H9 (cell line): ENCODE measurements around the gene POLDIP3. TPM values are rescaled to one million over a fixed set of nuclear protein-coding genes. Genes with fewer than 3 reads are reported as not detected.

Experiments
- DNase-seq: peaks from one replicate; pipeline ENCODE4 v3.0.0-alpha.2; 2017
- H2AFZ ChIP-seq: one replicate; pipeline ENCODE4 v1.6.1; 2013; ENCODE audit warnings: mild to moderate bottlenecking, low read length, control low read depth, moderate library complexity
- H2AK5ac ChIP-seq: 2 replicates; pipeline ENCODE4 v1.6.1; 2013; ENCODE audit warnings: low read length, control low read depth, mixed read lengths; ENCODE audit not compliant: insufficient read length
- H2BK120ac ChIP-seq: one replicate; pipeline ENCODE4 v1.6.1; 2013; ENCODE audit warnings: low read depth, mild to moderate bottlenecking, low read length, control low read depth, inconsistent platforms; ENCODE audit not compliant: poor library complexity, severe bottlenecking
- H2BK12ac ChIP-seq: 2 replicates; pipeline ENCODE4 v1.6.1; 2013; ENCODE audit warnings: low read length, control low read depth, mixed read lengths, low read depth; ENCODE audit not compliant: insufficient read length
- H2BK15ac ChIP-seq: 2 replicates; pipeline ENCODE4 v1.6.1; 2013; ENCODE audit warnings: low read depth, low read length, control low read depth
- H2BK20ac ChIP-seq: one replicate; pipeline ENCODE4 v1.6.1; 2013; ENCODE audit warnings: low read depth, mild to moderate bottlenecking, low read length, control low read depth, inconsistent platforms; ENCODE audit not compliant: poor library complexity, severe bottlenecking
- H2BK5ac ChIP-seq: 2 replicates; pipeline ENCODE4 v1.6.1; 2013; ENCODE audit warnings: low read length, control low read depth, mixed read lengths; ENCODE audit not compliant: insufficient read length
- H3K14ac ChIP-seq: 2 replicates; pipeline ENCODE4 v1.6.1; 2013; ENCODE audit warnings: low read length, control low read depth; ENCODE audit not compliant: insufficient read depth
- H3K18ac ChIP-seq: 2 replicates; pipeline ENCODE4 v1.6.1; 2013; ENCODE audit warnings: low read depth, mild to moderate bottlenecking, mixed read lengths, low read length, control low read depth; ENCODE audit not compliant: insufficient read length
- H3K23ac ChIP-seq: 2 replicates; pipeline ENCODE4 v1.6.1; 2013; ENCODE audit warnings: low read length, control low read depth, mixed read lengths, low read depth; ENCODE audit not compliant: insufficient read length
- H3K23me2 ChIP-seq: 2 replicates; pipeline ENCODE4 v1.6.1; 2013; ENCODE audit warnings: low read depth, mild to moderate bottlenecking, mixed read lengths, low read length, control low read depth; ENCODE audit not compliant: insufficient read length, poor library complexity, severe bottlenecking
- H3K27ac ChIP-seq: 2 replicates; pipeline ENCODE4 v1.5.1; 2013; ENCODE audit warnings: low read length, control low read depth, mixed read lengths, low read depth; ENCODE audit not compliant: insufficient read length
- H3K27me3 ChIP-seq: 2 replicates; pipeline ENCODE4 v1.6.1; 2013; ENCODE audit warnings: low read length, control low read depth, inconsistent platforms; ENCODE audit not compliant: insufficient read depth
- H3K4ac ChIP-seq: 2 replicates; pipeline ENCODE4 v1.6.1; 2013; ENCODE audit warnings: low read depth, mild to moderate bottlenecking, control low read depth, inconsistent platforms, low read length, moderate library complexity
- H3K4me1 ChIP-seq: 2 replicates; pipeline ENCODE4 v1.6.1; 2013; ENCODE audit warnings: low read length, control low read depth, inconsistent platforms; ENCODE audit not compliant: insufficient read depth
- H3K4me2 ChIP-seq: 2 replicates; pipeline ENCODE4 v1.6.1; 2013; ENCODE audit warnings: low read length, control low read depth, mixed read lengths; ENCODE audit not compliant: insufficient read length, insufficient read depth
- H3K56ac ChIP-seq: 2 replicates; pipeline ENCODE4 v1.6.1; 2013; ENCODE audit warnings: low read depth, mild to moderate bottlenecking, mixed read lengths, low read length, control low read depth; ENCODE audit not compliant: insufficient read length
- H3K79me1 ChIP-seq: 2 replicates; pipeline ENCODE4 v1.6.1; 2013; ENCODE audit warnings: low read depth, mild to moderate bottlenecking, moderate library complexity, low read length, control low read depth, inconsistent platforms; ENCODE audit not compliant: insufficient read depth, poor library complexity, severe bottlenecking
- H3K79me2 ChIP-seq: 2 replicates; pipeline ENCODE4 v1.6.1; 2013; ENCODE audit warnings: low read length, control low read depth, inconsistent platforms; ENCODE audit not compliant: insufficient read depth
- H3K9ac ChIP-seq: 2 replicates; pipeline ENCODE4 v1.6.1; 2013; ENCODE audit warnings: low read length, control low read depth, mixed read lengths; ENCODE audit not compliant: insufficient read length; ENCODE audit errors: extremely low read depth
- H3K9me3 ChIP-seq: one replicate; pipeline ENCODE4 v1.6.1; 2013; ENCODE audit warnings: low read depth, low read length, inconsistent platforms; ENCODE audit not compliant: control insufficient read depth
- H3T11ph ChIP-seq: one replicate; pipeline ENCODE4 v1.6.1; 2013; ENCODE audit warnings: mild to moderate bottlenecking, low read length, control low read depth, inconsistent platforms
- H4K20me1 ChIP-seq: one replicate; pipeline ENCODE4 v1.6.1; 2013; ENCODE audit not compliant: control insufficient read depth, insufficient read length, insufficient read depth
- H4K5ac ChIP-seq: 2 replicates; pipeline ENCODE4 v1.6.1; 2013; ENCODE audit warnings: low read depth, mild to moderate bottlenecking, mixed read lengths, low read length, control low read depth; ENCODE audit not compliant: insufficient read length
- H4K8ac ChIP-seq: replicated peaks from 2 replicates; pipeline ENCODE4 v1.6.1; 2013; ENCODE audit warnings: low read length, control low read depth, mixed read lengths, low read depth; ENCODE audit not compliant: insufficient read length
- H4K91ac ChIP-seq: 2 replicates; pipeline ENCODE4 v1.6.1; 2013; ENCODE audit warnings: low read depth, mild to moderate bottlenecking, moderate library complexity, mixed read lengths, low read length, control low read depth; ENCODE audit not compliant: insufficient read length
- H3K27ac Mint-ChIP-seq, 3 experiments: 2 replicates in 2 of 3; 3 replicates in 1 of 3; pipeline ENCODE4 v1.8.0; 2020 to 2021; ENCODE audit warnings: mixed read lengths in 3 of 3, mild to moderate bottlenecking in 1 of 3, moderate library complexity in 1 of 3
- H3K27me3 Mint-ChIP-seq: 2 replicates; pipeline ENCODE4 v1.8.0; 2021; ENCODE audit warnings: low read depth, mild to moderate bottlenecking, moderate library complexity, mixed read lengths
- H3K36me3 Mint-ChIP-seq, 3 experiments: 2 replicates in 2 of 3; 3 replicates in 1 of 3; pipeline ENCODE4 v1.8.0; 2020 to 2021; ENCODE audit warnings: low read depth in 3 of 3, mixed read lengths in 3 of 3; ENCODE audit not compliant: insufficient read depth in 1 of 3
- H3K4me1 Mint-ChIP-seq, 2 experiments: 2 replicates each; pipeline ENCODE4 v1.8.0; 2020; ENCODE audit warnings: mixed read lengths in 2 of 2
- H3K4me3 Mint-ChIP-seq, 2 experiments: 2 replicates in 1 of 2; 3 replicates in 1 of 2; pipeline ENCODE4 v1.8.0; 2020 to 2021; ENCODE audit warnings: mild to moderate bottlenecking in 2 of 2, mixed read lengths in 2 of 2, moderate library complexity in 1 of 2
- H3K9me3 Mint-ChIP-seq, 2 experiments: 2 replicates in 1 of 2; 3 replicates in 1 of 2; pipeline ENCODE4 v1.8.0; 2020; ENCODE audit warnings: mild to moderate bottlenecking in 2 of 2, mixed read lengths in 2 of 2, moderate library complexity in 1 of 2
- WGBS: extraction: QIAGEN DNeasy Blood & Tissue Kit; methylation state at CpG from one replicate; pipeline ENCODE4 v1.1.7; 2013; ENCODE audit warnings: missing lambda C conversion rate, low lambda C conversion rate, mixed read lengths; ENCODE audit not compliant: insufficient read length; ENCODE audit errors: extremely low coverage; 5-methylcytosine and 5-hydroxymethylcytosine counted together
- total RNA-seq: library from RNA; stranded (reverse); gene quantifications from 2 replicates; pipeline ENCODE4 v1.2.1, GENCODE V29; 2021
- TF ChIP-seq, protein P1 (sequence below): fragments of 200-600 bp; sonication (generic); conservative IDR thresholded peaks from 3 replicates; pipeline ENCODE4 v1.8.0; 2021; ENCODE audit warnings: antibody characterized with exemption, mild to moderate bottlenecking

Gene POLDIP3
- total RNA-seq, 1 experiment from 2014 or later, result 90.8 TPM

GRCh38 chr22:42655693-42656092, 41.0 kb upstream of the POLDIP3 start:
- no peaks in the 10 kb centered on the region for H4K20me1 ChIP-seq
- H2AFZ ChIP-seq, result no peak overlapping the region
- H2BK15ac ChIP-seq, result no peak overlapping the region
- TF ChIP-seq, protein P1, sequence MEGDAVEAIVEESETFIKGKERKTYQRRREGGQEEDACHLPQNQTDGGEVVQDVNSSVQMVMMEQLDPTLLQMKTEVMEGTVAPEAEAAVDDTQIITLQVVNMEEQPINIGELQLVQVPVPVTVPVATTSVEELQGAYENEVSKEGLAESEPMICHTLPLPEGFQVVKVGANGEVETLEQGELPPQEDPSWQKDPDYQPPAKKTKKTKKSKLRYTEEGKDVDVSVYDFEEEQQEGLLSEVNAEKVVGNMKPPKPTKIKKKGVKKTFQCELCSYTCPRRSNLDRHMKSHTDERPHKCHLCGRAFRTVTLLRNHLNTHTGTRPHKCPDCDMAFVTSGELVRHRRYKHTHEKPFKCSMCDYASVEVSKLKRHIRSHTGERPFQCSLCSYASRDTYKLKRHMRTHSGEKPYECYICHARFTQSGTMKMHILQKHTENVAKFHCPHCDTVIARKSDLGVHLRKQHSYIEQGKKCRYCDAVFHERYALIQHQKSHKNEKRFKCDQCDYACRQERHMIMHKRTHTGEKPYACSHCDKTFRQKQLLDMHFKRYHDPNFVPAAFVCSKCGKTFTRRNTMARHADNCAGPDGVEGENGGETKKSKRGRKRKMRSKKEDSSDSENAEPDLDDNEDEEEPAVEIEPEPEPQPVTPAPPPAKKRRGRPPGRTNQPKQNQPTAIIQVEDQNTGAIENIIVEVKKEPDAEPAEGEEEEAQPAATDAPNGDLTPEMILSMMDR, result no peak
- H3K27me3 ChIP-seq, result no peaks in the 10 kb centered on the region
- no peak overlapping the region for H3T11ph ChIP-seq
- no peak overlapping the region for H2AK5ac ChIP-seq
- H3K36me3 Mint-ChIP-seq, result no peaks in the 10 kb centered on the region
- H3K23me2 ChIP-seq, result no peaks in the 10 kb centered on the region
- no peak overlapping the region for H3K14ac ChIP-seq
- H3K27ac Mint-ChIP-seq, result no peak overlapping the region
- no peaks in the 10 kb centered on the region for H3K79me2 ChIP-seq
- H3K9ac ChIP-seq, result no peak overlapping the region
- H4K5ac ChIP-seq, result no peak overlapping the region
- no peak overlapping the region for H3K4me2 ChIP-seq
- no peaks in the 10 kb centered on the region for H3K4me1 ChIP-seq
- peaks cover 0 to 15% of the 10 kb centered on the region in 2 experiments; a peak in 2 of 4 replicates for H3K4me1 Mint-ChIP-seq
- no peak overlapping the region for H3K4ac ChIP-seq
- no peaks in the 10 kb centered on the region for H3K79me1 ChIP-seq
- H3K23ac ChIP-seq, result no peak overlapping the region
- H4K8ac ChIP-seq, result no peak overlapping the region
- peaks cover 6% of the 10 kb centered on the region; the same call in 1 of the 2 replicates for H3K27me3 Mint-ChIP-seq
- H2BK5ac ChIP-seq, result no peak overlapping the region
- no CpG with 5 or more reads among the region's 9 CpGs for WGBS
- no peak overlapping the region for H2BK120ac ChIP-seq
- no peak for DNase-seq
- H2BK12ac ChIP-seq, result no peak overlapping the region
- H3K9me3 ChIP-seq, result no peaks in the 10 kb centered on the region
- H2BK20ac ChIP-seq, result no peak overlapping the region
- no peak overlapping the region for H3K4me3 Mint-ChIP-seq
- H3K18ac ChIP-seq, result no peak overlapping the region
- no peak overlapping the region for H4K91ac ChIP-seq
- peaks cover 0 to 2% of the 10 kb centered on the region in 2 experiments; a peak in 1 of 5 replicates for H3K9me3 Mint-ChIP-seq
- H3K27ac ChIP-seq, result no peak overlapping the region
- H3K56ac ChIP-seq, result no peak overlapping the region
